HG03558 (cell line): ENCODE data around the gene DEDD2.

Source experiments
- ATAC-seq: cut with Tn5 transposase; IDR thresholded peaks from one replicate; pipeline ENCODE4 v1.9.1; 2021; ENCODE audit warnings: moderate number of reproducible peaks; ENCODE audit not compliant: unreplicated experiment; ENCODE audit errors: extremely low read depth

The DEDD2 gene

DNA sequence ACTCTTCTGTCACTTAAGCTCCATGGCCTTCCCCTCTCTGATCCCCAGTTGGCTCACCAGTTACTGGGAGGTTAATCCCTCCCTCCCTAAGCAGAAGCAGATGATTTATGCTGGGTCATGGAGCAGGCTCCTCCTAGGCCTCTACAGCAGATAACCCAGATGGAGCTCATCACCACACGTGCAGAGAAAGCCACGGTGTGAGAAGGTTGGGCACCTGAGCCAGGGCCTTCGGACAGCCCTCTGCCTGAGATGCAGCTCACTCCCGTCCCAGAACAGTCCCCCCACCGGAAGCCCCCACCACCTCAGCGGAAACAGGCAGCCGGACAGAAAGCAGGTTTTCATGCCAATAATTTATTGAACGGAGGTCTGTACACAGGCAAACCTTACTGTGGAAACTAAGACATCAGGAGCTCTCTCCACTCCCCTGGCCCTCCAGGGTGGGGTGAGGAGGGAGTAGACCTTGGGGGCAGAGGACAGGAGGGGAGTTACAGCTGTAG is 12.4 kb upstream of the DEDD2 start:
- no peak for ATAC-seq

- ATAC-seq, result no peak
Observed at GRCh38 chr19:42229301-42229854, 11.9 kb upstream of the DEDD2 start.

- no peak for ATAC-seq
Observed at GRCh38 chr19:42228641-42229040, 11.2 kb upstream of the DEDD2 start.

DNA sequence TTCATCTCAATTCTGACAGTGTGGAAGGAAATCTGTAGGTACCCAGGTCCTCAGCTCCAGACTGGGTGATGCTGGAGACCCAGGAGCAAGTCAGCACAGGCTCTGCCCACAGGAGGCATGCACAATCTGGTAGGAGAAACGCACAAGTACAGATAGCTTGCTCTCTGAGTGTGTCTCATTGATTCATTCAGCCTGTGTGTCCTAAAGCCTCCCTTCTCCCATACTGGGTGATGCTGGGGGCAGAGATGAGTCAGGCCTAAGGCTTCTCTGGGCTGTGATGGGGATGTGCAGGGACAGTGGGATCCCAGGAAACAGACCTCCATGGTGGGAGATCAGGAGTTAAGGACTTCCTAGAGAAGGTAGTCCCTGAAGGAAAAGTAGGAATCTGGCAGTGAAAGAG is 9.4 kb upstream of the DEDD2 start:
- no peak for ATAC-seq

GRCh38 chr19:42225718-42226292 is 8.3 kb upstream of the DEDD2 start:
- ATAC-seq, result no peak

DNA sequence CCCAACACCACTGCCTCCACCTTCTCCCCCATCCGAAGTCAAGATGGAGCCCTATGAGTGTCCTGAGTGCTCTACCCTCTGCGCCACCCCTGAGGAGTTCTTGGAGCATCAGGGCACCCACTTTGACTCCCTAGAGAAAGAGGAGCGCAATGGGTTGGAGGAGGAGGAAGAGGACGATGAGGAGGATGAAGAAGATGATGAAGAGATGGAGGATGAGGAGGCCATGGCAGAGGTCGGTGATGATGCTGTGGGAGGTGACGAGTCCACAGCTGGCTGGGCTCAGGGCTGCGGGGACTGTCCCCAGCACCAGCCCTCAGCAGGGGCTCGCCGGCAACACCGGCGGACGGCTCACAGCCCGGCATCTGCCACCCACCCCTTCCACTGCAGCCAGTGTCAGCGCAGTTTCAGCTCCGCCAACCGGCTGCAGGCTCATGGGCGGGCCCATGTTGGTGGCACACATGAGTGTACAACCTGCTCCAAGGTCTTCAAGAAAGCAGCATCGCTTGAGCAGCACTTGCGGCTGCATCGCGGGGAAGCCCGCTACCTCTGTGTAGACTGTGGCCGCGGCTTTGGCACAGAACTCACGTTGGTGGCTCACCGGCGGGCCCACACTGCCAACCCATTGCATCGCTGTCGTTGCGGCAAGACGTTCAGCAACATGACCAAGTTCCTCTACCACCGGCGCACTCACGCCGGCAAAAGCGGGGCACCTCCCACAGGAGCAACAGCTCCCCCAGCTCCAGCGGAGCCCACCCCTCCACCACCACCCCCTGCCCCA is 7.7 kb upstream of the DEDD2 start:
- no peak for ATAC-seq

DNA sequence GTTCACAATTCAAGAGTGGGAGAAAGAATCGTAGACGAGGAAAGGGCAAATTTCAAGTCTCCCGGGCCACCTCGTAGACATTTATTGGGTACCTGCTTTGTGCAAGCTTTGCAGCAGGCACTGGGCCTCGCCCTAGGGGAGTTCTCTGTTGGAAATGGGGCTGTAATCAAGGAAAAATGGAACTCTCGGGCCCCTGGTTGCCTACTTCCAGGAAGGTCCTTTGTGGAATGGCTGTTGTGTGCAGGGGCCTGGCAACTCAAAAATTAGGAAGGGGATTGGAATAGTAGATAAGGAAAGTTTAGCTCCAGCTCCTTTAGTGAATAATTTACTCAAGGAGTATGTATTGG is 3.2 kb upstream of the DEDD2 start:
- ATAC-seq, result no peak

GRCh38 chr19:42219812-42220750 is 2.6 kb upstream of the DEDD2 start, which contains the start of gene ZNF526:
TSS of gene ZNF526 (plus strand) at chr19:42220312. CDS start at chr19:42224404, 4,092 bp downstream.
- peak; percentile 40 for ATAC-seq

DNA sequence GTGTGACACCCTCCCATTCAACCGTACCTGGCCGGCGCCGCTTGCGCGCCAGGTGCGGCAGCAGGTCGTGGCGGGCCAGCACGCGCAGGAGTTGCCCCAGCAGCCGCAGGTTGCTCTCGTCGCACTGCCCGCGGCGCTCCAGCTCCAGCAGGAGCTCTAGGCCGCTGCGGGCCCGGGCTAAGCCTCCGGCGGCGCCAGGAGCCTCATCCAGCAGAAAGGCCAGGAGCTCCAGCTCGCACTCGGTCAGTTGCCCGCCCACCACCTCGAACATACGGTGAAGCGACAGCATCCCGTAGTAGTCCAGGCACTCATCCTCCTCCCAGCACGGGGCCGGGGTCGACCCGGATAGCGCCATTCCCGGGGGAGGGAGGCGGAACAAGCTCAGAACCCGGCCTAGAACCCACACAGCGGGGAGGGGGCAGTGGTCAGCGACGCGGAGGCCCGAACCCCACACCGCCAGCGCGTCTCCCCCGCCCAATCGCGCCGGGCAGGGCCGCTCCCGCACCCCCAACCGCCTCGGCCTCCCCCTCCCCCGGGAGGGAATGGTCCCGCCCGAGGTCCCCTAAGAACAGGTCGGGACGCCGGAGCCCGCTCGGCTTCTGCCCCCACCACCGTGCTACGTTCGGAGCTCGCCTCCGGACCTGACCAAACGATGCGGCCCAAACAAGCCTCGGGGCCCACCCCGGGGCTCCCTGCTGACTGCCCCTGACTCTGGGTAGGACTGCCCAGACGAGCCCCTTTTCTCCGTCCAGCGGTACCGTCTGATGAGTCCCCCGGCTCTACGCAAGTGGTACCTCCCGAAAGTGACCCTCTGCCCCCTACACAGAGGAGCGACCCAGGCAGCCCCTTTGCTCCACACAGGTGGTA is 591 bp downstream of the DEDD2 start:
- no peak for ATAC-seq

DNA sequence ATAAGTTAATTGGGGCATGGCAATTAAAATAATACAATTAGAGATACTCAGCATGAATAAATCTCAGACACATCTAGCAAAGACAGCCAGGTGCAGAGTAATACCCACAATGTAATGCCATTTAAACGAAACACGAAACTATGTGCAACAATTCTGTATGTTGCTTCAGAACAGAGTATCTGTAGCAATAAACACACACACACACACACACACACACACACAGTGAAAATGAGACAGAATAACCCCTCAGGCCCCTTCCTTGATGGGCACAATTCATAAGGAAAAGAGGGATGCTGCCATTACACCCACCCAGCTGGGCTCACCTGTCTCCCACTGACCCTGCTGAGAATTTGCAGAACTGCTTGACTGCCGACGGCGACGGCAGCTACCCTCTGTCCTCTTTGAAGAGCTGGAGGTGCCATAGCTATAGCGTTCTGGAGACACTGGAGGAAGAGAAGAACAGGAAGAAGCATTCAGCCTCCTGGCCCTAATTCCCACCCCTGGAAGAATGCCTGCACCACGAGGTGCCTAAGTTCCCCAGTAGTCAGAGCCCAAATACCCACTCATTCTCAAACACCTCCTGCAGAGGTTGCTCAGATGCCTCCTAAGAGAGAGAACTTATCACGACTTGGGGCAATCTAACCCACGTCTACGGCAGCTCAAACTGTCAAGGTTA is 2.5 kb downstream of the DEDD2 start:
- no peak for ATAC-seq

DNA sequence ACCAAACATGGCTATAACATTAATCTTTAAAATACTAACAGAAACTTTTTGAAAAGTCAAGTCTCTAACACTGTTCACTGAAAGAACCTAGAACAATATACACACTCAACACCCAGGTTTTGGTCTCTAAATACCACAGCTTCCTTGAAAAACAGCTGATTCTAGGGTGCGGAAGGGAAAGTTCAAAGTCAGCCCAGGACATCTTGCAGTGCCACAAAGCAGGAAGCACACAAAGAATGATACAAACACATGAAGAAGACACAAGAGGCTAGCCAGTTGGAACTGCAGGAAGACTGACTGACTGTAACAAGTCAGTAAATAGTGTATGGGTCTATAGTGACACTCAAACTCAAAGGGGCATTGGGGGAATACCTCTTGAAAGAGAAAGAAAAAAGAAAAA is 4.6 kb downstream of the DEDD2 start:
- ATAC-seq, result no peak

- no peak for ATAC-seq
Observed at GRCh38 chr19:42208612-42209011, 8.9 kb downstream of the DEDD2 start.

DNA sequence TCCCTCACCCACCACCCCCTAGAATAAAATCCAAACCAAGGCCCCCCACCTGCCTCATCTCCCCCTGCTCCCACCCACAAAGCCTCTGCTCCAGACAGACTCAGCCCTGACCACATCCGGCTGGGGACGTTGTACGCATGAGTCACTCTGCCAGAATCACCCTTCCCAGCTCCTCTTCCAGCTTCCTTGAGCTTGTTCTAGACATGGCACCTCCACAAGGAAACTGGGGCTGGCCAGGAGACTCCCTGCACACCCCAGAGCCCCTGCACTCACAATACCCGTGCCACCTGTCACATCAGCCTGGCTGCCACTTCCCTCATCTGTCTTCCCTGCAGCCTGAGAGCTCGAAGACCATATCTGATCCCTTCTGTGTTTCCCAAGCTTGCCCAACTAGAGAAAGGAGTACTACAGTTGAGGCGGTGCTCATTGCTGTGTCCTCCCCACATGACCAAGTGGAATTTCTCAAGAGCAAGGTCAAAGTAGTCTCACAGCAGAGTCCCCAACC is 9.7 kb downstream of the DEDD2 start:
- ATAC-seq, result no peak

DNA sequence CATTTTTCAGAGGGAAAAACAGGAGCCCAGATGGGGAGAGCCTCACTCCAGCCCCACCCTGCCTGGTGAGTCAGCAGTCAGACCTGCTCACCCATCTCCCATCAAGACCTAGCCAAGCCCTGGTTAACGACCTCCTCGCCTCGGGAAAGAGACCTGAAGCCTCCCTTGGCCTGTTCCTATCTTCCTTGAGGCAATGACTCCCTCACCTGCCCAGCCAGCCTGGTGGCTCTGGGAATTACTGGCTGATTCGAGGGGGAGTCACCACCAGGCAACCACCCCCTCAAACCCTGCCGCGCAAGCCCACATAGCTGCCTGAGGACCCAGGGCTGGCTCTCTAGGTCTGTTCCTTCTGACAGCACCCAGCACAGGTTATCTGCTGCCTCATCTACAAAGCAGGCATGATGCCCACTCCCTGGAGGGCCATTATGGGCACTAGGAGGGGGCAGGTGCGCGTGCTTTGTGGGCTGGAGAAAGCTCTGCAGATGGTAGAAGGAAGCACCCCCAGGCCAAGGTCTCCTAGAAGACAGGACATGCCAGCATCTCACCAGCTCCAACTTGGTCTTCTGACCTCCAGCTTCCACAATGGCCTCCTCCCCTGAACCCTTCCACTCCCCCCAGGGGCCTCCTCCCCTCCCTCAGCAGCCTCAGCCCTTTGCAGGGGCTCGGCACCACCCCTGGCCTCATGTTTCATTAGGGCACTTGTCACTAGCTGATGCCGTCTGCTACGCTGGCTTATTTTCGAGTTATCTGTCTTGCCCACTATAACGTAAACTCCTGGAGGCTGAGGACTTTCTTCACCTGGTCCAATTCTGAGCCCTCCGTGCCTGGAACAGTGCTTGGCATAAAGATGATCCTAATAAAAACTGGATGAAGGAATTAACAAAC is 10.4 kb downstream of the DEDD2 start:
- no peak for ATAC-seq

- no peak for ATAC-seq
Observed at GRCh38 chr19:42204664-42205063, 12.8 kb downstream of the DEDD2 start.

DNA sequence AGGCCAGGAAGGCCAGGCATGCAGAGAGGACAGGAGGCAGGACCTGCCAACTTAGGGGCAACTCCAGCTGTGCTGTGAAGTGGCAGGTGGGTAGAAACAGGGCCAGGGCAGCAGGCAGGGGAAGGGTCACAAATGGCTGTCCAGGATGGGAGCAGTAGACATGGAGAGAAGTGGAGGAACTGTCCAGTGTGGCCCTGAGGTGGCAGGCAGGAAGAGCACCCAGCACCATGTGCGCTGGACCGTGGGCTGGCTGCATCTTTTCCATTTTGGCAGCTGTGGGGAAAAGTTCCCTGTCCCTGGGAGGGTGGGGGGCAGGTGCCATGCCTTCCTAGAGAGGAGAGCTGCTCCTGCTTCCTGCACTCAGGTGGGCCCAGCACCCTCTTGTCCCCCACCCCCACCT is 13.8 kb downstream of the DEDD2 start:
- ATAC-seq, result no peak

DNA sequence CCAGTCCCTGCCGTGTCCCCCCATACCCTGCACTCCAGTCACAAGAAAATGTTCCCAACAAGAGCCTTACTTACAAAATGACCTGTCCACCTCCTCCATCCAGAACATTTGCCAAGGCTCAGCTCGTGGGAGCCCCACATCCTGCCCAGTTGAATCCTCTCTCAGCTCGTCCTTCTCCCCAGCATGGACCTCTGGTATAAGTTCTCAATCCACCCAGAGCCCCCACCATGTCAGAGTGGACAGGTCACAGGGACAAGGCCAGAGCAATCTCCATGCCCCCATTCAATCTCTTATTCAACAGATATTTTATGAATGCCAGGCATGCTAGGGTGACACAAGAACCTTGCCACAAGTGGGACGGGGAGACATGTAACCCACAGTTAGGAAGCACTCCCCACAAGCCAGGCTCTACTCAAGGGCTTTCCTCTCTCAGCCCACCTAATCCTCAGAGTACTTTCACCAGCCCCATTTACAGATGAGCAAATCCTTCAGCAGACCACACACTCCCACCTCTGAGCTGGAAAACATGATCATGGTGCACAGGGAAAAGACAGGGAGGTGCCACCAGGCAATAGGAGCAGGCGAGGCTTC is 15.1 kb downstream of the DEDD2 start:
- no peak for ATAC-seq
